Central memory CD4-positive, alpha-beta T cell (primary cell): ENCODE measurements around the gene ARHGAP23.
A peak's percentile ranks its signal among the peaks of the same experiment; 100 is the strongest.

ENCODE experiments used
- DNase-seq: peaks from one replicate; pipeline ENCODE4 v3.0.0; 2022
- total RNA-seq, 3 experiments: gene quantifications; one replicate each; lab custom pipeline; 2026; lab: John Stamatoyannopoulos, UW

The ARHGAP23 gene, protein sequence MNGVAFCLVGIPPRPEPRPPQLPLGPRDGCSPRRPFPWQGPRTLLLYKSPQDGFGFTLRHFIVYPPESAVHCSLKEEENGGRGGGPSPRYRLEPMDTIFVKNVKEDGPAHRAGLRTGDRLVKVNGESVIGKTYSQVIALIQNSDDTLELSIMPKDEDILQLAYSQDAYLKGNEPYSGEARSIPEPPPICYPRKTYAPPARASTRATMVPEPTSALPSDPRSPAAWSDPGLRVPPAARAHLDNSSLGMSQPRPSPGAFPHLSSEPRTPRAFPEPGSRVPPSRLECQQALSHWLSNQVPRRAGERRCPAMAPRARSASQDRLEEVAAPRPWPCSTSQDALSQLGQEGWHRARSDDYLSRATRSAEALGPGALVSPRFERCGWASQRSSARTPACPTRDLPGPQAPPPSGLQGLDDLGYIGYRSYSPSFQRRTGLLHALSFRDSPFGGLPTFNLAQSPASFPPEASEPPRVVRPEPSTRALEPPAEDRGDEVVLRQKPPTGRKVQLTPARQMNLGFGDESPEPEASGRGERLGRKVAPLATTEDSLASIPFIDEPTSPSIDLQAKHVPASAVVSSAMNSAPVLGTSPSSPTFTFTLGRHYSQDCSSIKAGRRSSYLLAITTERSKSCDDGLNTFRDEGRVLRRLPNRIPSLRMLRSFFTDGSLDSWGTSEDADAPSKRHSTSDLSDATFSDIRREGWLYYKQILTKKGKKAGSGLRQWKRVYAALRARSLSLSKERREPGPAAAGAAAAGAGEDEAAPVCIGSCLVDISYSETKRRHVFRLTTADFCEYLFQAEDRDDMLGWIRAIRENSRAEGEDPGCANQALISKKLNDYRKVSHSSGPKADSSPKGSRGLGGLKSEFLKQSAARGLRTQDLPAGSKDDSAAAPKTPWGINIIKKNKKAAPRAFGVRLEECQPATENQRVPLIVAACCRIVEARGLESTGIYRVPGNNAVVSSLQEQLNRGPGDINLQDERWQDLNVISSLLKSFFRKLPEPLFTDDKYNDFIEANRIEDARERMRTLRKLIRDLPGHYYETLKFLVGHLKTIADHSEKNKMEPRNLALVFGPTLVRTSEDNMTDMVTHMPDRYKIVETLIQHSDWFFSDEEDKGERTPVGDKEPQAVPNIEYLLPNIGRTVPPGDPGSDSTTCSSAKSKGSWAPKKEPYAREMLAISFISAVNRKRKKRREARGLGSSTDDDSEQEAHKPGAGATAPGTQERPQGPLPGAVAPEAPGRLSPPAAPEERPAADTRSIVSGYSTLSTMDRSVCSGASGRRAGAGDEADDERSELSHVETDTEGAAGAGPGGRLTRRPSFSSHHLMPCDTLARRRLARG (N-terminal part only)
- total RNA-seq = 0.16 to 0.32 (median 0.19) reads per million in 3 experiments

DNA sequence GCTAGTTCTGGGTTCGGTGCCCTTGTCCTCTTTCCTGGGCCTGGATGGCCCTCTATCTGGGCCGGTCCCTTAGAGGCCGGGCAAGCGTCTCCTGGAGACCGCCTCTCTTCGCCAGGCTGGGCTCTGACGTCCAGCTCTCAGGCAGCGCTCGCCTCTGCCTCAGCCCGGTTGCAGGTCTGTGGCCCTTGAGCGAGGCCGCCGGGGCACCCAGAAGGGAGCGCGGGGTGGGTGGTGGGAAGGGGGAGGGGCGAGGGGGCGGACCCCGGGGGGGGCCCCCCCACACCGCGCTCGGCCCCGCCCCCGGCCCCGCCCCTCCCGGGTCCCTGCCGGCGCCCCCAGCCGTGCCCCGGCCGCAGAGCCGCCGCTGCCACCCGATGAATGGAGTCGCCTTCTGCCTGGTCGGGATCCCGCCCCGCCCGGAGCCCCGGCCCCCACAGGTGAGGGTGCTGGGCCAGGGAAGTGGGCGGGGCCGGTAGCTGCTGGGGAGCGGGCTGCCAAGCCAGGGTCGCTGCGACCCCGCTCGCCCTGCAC lies at the start of gene ARHGAP23:
TSS of gene ARHGAP23 (plus strand) at position 353 of the 531 bp plus-strand sequence. CDS start at position 375, 22 bp downstream.
- peak; percentile 14 for DNase-seq

DNA sequence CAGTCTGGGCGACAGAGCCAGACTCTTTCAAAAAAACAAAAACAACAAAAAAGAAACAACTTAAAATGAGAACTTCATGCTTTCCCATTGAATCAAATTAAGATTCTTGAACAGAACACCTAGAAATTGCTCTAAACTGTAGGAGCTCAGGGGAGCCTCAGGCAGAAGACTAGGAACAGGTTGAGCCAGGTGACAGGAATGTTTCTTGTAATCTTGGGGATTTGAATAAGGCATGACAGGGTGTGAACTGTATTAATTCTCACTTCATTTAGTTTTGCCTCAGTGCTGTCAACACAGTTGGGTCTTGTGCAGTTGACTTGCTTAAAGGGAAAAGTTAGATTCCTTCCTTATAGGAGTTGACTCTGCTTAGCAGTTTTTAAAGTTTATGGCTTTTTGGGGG lies 48.8 kb upstream of the ARHGAP23 start:
- DNase-seq = no peak

DNA sequence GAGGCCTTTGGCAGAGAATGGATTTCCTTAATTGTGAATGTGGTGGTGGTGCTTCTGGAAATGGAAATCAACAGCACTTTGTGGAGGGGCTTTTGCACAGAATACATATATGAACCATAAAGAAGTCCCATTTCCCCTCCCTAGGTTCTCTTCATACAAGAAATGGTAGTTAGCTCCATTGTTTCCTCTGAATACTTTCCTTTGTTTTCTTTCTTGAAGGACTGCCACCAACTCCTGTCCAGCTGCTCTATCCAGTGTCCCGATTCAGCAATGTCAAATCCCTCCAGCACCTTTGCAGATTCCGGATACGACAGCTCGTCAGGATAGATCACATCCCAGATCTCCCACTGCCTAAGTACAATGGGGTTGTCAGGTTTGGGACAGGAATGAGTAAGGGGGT lies 33.2 kb upstream of the ARHGAP23 start:
- DNase-seq = no peak

DNA sequence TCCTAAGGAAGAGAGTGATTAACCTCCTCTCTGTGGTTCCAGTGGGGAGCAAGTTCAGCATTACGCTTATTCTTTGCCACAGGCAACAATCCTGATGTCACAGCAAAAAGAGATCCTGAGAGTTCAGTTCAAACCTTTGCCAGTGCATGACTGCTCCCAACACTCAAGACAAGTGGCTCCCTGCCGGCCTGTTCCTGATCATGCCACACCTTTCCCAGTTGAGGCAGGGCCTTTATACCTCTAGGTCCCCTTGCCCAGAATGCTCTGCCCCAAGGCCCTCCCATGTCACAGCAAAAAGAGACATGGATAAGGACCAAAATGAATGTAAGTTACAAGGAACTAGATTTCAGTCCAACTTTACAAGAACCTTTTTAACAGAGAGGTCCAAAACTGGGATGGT lies 31.0 kb upstream of the ARHGAP23 start:
- no peak for DNase-seq

DNA sequence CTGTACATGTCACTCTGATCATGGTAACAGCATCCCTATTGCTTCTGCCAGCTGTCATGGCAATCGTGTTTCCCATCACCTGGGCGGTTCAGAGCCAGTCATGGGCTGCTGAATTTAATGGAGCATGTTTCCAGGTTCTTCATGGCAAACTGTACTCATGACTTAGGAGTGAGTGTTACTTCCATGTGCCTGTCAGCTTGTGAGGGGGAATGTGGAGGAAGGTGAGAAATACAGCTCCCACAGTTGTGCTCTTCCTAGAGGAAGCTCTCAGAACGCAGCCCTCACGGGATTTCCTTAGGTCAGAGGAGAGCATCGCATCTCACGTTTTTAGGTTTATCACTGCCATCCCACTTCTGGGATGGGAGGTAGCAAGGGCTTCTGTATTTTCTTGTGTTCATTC lies 28.0 kb upstream of the ARHGAP23 start:
- DNase-seq = no peak

DNA sequence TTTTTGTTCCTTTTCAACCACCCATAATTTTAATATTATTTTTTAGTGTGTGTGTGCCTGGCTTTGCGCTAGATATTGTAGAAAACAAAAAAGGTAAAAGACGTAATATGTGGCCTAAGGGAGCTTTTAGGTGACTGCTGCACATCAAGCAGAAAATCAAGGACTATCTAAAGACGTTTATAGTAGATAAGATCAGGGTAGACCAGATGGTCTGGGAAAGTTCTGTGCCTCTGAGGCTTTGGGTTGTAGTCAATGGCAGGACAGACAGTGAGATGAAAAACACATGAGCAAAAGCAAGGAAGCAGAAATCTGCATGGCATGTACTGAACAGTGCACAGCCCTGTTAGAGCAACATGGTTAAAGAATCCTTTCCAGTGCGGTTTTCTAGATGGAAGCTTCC lies 26.8 kb upstream of the ARHGAP23 start:
- DNase-seq = no peak

DNA sequence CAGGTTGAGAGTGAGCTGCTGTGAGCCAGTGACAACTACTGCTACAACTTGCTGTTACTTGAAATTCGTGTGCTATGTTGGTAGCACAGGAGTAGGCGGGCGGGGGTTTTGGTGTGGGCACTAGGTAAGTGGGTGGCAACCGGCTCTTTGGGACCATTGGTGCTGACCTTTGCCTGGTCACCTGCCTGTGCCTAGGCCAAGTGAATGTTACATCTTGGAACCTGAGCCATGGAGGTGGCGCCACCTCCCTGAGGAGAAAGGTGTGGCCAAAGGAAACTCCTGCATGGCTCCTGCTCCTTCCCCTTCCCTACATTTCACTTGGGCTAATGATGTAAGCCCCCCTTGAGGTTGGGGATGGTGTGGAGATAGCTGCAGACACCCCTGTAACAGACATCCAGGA lies 25.4 kb upstream of the ARHGAP23 start:
- no peak for DNase-seq

DNA sequence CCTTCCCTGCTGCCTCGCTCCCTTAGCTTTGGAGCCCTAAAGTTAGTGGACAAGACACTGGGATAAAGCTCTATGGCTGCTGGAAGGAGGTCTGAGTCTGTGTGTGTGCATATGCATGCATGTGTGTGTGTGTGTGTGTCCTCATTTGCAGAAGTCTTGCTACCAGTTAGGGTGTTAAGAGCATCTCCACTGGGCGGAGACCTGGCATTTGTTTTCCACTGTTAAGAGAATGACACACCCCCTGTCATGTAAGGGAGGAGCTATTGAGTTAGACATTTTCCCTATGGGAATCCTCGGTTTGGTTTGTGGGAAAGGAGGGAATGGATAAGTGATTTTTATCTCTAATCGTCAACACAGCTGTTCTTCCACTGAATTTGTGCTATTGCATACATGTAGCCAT lies 24.8 kb upstream of the ARHGAP23 start:
- no peak for DNase-seq

DNA sequence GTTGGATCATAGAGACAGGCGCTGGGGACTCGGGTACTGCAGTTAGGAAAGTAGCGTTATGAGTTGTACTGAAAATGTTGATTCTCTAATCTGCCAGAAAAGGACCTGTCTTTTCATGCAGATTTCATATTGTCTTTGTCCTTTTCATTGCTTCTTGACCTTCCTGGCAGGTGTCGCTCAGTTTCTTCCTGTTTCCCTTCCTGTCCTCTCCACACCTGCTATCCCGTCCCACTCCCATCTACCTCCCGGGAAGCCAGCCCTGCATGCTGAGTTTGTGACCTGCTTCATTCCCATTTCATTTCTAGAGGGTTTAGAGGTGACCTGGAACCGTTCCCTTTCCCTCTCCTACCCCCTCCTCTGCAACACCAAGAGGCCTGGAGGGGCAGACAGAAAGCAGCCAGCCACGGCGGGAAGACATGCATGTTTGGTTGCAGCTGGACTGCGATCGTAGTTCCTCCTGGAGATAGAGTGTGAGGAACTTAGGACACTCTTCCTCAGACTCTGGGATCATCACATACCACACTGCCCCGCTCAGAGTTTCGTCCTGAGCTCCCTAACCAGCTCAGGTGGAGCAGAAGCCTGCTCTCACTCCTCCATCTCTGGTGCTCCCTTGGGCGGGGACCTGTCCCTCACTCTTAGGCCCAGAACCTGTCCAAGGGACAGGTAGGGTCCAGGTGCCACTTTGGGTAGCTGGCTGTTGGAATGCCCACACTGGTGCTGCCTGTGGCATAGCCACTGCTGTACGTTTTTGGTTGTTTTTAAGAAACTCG lies 23.9 kb upstream of the ARHGAP23 start:
- no peak for DNase-seq

DNA sequence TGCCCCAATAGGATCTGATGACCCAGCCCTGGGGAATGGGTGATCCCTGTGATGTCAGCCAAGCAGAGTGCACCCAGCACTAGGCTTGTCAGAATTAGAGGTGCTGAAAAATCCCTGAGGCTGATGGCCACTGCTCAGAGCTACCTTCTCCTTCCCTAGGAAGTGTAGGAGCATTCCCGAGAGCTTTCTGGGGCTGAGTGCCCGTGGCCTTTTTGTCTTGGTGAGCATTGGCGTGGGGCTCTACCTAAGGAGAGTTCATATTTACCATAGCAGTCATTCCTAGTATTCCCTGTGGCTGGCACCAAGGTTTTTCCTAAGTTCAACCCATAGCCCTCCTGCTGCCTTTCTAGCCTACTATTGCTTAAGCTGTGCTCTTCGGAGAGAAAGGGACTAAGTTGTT lies 22.6 kb upstream of the ARHGAP23 start:
- DNase-seq = no peak

DNA sequence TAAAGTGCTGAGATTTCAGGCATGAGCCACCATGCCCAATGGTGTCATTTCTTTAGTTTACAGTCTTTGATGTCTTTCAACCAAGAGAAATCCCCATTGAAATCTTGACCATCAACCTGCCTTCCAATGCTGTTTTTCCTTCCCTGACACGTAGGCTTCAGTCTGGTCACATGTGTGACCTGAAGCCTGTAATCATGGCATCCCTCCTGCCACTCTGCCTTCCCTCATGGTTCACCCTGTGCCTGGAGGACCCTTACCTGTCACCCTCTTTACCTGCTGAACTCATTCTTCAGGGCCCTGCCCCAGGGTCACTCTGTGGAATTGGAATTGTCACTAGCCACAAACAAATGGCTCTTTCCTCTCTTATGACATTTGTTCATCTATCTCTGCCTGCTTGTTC lies 18.1 kb upstream of the ARHGAP23 start:
- no peak for DNase-seq

DNA sequence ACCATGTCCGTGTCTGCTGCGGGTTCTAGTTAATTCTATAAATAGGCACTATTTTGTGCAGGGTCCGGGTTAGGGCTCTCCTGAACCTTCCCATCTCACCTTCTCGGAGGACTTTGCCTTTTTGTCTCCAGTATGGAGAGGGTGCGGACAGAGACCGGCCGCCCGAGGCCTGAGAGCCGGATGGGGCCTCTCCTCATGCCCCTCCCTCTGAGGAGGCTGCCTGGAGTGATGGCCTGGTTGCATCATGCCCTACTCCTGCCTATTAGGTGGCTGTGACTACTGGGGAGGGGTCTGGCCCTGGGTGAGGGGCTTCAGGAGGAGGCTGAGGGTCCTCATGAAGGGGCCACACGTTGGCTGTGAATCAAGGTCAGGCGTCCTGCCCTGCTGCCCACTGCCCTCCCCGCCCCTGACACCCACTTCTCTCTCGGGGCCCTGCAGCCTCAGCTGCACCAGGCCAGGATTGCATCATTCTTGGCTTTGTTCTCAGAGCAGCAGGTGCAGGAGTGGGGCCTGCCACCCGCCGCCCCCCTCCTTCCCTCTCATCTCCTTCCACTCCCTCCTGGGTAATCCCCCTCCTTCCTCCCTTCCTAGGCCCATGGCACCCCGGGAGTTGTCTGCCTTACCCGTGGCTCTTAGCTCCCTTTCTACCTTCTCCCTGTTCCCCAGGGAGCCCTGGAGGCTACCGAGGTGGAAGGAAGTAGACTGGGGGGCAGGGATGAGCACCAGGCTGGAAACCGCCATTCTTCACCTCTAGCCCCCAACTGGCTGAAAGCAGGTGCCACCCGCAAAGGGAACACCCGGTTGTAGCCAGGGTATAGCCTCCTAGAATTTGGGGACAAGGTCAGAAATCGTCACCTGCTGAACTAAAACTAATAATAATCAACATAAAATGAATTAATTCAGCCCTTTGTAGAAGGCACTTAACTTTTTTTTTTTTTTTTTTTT lies 12.7 kb upstream of the ARHGAP23 start:
- DNase-seq = no peak

DNA sequence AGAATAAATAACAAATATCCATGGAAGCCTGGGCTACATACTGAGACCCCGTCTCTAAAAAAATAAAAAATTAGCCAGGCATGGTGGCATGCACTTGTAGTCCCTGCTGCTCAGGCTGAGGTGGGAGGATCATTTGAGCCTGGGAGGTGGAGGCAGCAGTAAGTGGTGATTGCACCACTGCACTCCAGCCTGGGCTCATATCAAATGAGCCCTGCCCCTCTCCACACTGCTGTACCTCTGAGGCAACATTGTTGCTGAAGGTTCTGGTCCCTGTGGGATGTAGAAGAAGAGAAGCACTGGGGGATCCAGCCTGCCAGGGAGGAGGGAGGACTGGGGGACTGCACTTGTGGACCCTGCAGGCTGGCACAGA lies 11.4 kb upstream of the ARHGAP23 start:
- no peak for DNase-seq

DNA sequence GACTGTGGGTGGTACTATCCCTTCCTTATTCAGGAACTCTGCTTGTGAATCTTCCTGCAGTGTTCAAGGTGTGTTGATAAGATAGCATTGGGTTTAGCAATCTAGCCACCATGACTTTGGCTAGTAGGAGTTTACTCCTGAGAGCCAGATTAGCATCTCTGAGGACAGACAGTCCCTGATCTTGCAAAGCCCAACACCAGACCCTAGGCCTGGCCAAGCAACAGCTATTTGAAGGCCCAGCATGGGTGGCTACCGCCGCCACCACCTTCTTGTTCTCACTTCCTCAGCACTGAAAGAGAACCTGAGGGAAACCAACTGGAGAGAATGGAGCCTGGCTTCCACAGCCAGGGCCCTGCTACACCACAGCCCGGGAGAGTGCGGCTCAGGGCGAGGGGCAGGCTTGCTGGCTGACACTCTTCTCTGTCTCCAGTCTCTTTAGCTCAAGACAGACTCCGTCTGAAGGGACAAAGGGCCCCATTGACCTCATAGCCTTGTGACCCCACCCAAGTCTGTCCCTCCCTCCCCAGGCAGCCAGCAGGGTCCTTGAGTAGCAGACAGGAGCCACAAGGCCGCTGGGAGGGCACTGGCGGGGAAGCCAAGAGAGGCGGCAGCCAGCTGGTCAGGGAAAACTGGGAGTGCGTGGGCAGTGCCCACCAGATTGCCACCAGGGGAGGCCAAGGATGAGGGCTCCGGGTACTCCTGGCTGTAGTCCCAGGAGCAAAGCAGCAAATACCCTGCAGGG lies 10.9 kb upstream of the ARHGAP23 start:
- DNase-seq = no peak

DNA sequence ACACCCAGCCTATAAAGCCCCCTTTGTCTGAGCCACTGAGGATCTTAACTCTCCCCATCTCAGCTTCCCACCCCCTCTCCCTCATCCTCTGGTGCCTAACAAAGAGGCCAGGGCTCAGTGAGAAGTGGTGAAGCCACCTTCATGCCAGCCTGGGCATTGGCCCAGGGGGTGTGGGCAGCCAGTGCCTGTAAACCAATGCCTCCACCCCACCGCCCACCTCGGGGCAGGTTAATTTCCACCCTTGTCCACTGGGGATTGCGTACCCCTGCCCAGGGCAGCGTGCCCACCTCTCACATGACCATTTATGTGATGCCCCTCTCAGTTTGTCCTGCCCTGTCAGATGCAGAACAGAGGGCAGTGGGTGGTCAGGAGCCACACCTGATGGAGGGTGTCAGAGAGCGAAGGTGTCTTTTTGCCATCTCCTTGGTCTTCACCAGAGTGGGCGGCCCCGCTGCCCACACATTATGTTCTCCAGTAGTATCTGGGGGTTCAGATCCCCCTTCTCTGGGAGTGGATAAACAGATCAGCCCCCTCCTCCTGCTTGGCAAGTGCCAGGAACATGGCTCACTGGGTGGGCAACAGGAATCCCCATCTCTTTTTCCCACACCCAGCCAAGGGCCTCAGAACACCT lies 10.1 kb upstream of the ARHGAP23 start:
- no peak for DNase-seq

DNA sequence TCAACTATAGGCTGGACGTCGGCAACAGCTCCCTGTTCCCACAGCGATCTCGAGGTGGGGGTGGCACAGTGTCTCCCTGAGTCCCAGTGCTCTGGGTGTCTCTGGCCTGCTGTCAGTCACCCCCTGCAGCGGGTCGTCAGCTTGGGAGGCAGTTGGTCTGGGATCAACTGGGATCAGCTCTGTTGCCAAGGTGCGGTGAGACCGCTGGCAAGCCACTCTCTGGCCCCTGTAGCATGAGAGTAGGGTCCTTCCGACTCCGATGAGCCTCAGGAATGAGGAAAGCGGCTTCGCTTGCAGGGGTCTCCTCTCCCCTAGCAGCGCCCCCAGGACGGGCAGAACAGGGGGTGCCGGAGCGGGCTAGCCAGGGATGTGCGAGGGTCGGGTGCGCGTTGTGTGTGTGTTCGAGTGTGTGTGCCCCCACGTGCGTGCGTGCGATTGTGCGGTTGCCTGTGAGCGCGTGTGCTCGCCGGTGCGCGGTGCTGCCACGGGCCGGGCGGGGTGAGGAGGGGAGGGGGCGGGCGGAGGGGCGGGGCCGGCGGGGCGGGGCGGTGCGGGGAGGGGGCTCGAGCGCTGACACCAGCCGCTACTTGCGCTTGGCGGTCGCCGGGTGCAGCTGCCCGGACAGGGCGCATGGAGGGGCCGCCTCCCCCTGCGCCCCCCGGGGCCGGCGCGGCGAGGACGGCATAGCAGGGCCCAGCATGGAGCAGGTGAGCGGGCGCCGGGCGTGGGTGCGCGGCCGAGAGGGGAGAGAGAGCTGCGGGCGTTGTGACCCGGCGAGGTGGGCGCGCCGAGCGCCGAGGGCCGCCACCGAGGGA lies 9.4 kb upstream of the ARHGAP23 start:
- DNase-seq = no peak

DNA sequence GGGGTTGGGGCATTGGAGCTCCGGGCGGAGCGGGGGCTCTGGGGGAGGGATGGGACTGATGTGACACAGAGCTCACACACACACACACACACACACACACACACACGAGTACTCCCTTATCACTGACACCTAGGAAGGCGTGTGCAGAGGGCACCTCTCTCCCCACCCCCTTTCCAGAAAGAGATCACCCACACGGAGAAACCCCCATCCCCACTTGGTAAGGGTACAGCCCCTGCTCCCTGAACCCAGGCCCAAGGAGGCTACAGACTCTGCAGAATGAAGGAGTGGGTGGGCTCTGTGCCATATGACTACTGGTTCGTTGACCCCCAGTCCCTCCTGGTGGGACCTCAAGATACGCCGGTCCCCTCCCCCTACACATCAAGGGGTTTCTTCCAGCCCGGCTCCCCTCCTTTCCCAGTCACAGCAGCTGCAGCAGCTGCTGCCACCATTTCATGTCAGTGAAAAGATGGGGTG lies 8.7 kb upstream of the ARHGAP23 start:
- DNase-seq = no peak

DNA sequence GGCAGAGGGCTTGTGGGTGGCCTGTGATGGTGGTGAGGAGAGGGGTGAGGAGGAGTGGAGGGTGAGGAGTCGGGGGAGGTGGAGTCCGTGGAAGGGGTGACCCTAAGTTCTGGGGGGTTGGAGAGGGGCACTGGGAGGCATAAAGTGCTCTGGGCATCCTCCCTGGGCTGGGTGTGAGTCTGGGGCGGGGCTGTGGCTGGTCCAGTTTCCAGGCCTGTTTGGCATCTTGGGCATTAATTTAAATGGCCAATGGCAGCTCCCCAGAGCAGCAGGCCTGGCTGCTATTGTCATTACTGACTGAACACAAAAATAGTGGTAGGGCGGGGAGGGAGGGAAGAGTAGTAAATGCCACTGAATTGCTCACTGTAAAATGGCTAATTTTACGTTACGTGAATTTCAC lies 7.7 kb upstream of the ARHGAP23 start:
- DNase-seq = no peak
